Activated naive CD8-positive, alpha-beta T cell treated with anti-CD3 and anti-CD28 coated beads, Interleukin-2, amount 50 U/mL, for 24 hours (primary cell): Measurements from ENCODE around the gene NMUR2.

Experiments used
- ATAC-seq: fragments of 150-1000 bp; cut with Tn5 transposase; one replicate; pipeline ENCODE4 v1.10.0; 2021
- DNase-seq: peaks from one replicate; pipeline ENCODE4 v3.0.0; 2021
- H3K27ac Mint-ChIP-seq: one replicate; pipeline ENCODE4 v1.8.0; 2021; ENCODE audit warnings: mild to moderate bottlenecking, mixed read lengths
- H3K27me3 Mint-ChIP-seq: one replicate; pipeline ENCODE4 v1.8.0; 2021; ENCODE audit warnings: mixed read lengths
- H3K36me3 Mint-ChIP-seq: one replicate; pipeline ENCODE4 v1.8.0; 2021; ENCODE audit warnings: low read depth, mixed read lengths
- H3K4me1 Mint-ChIP-seq: one replicate; pipeline ENCODE4 v1.8.0; 2021; ENCODE audit warnings: mixed read lengths
- H3K4me3 Mint-ChIP-seq: one replicate; pipeline ENCODE4 v1.8.0; 2021; ENCODE audit warnings: mild to moderate bottlenecking, moderate library complexity, mixed read lengths
- H3K9me3 Mint-ChIP-seq: one replicate; pipeline ENCODE4 v1.8.0; 2021; ENCODE audit warnings: mixed read lengths

Gene NMUR2

GRCh38 chr5:152405145-152405544, at the start of gene NMUR2:
TSS of gene NMUR2 (minus strand) at chr5:152405279. CDS start at chr5:152405113, 166 bp downstream.
- Mint-ChIP-seq H3K4me3 (no peak within 1 kb of the TSS), H3K4me1 (no peaks in the 10 kb centered on the region), H3K36me3 (no peaks in the 10 kb centered on the region), H3K9me3 (no peaks in the 10 kb centered on the region), H3K27me3 (peaks cover 4% of the 10 kb centered on the region), H3K27ac (no peak within 1 kb of the TSS)
- no peak for ATAC-seq
- no peak for DNase-seq

- ATAC-seq (no peak), DNase-seq (no peak)
- no peaks in the 10 kb centered on the region for H3K36me3 Mint-ChIP-seq
- H3K4me3 Mint-ChIP-seq = no peak overlapping the region
- H3K9me3 Mint-ChIP-seq = no peaks in the 10 kb centered on the region
- H3K4me1 Mint-ChIP-seq = no peaks in the 10 kb centered on the region
- no peak overlapping the region for H3K27ac Mint-ChIP-seq
- peaks cover 2% of the 10 kb centered on the region for H3K27me3 Mint-ChIP-seq
Measured at GRCh38 chr5:152443935-152444334, 38.9 kb upstream of the NMUR2 start.

- H3K4me1 Mint-ChIP-seq = no peaks in the 10 kb centered on the region
- H3K27me3 Mint-ChIP-seq = peaks cover 3% of the 10 kb centered on the region
- H3K9me3 Mint-ChIP-seq = peaks cover 6% of the 10 kb centered on the region
- no peak overlapping the region for H3K4me3 Mint-ChIP-seq
- no peaks in the 10 kb centered on the region for H3K36me3 Mint-ChIP-seq
- H3K27ac Mint-ChIP-seq = no peak overlapping the region
- ATAC-seq (no peak), DNase-seq (no peak)
Measured at GRCh38 chr5:152439791-152440190, 34.7 kb upstream of the NMUR2 start.

GRCh38 chr5:152437866-152438265, 32.8 kb upstream of the NMUR2 start:
- Mint-ChIP-seq H3K36me3 (no peaks in the 10 kb centered on the region), H3K27ac (no peak overlapping the region), H3K4me1 (no peaks in the 10 kb centered on the region), H3K4me3 (no peak overlapping the region), H3K9me3 (peaks cover 6% of the 10 kb centered on the region), H3K27me3 (peaks cover 3% of the 10 kb centered on the region)
- no peak for DNase-seq
- no peak for ATAC-seq

GRCh38 chr5:152427721-152428120, 22.6 kb upstream of the NMUR2 start:
- DNase-seq = no peak
- no peak overlapping the region for H3K4me3 Mint-ChIP-seq
- no peaks in the 10 kb centered on the region for H3K9me3 Mint-ChIP-seq
- no peaks in the 10 kb centered on the region for H3K4me1 Mint-ChIP-seq
- no peak overlapping the region for H3K27ac Mint-ChIP-seq
- ATAC-seq = no peak
- H3K36me3 Mint-ChIP-seq = no peaks in the 10 kb centered on the region
- H3K27me3 Mint-ChIP-seq = no peaks in the 10 kb centered on the region

GRCh38 chr5:152425083-152425482, 20.0 kb upstream of the NMUR2 start:
- no peak for ATAC-seq
- Mint-ChIP-seq H3K9me3 (no peaks in the 10 kb centered on the region), H3K4me3 (no peak overlapping the region), H3K27ac (no peak overlapping the region), H3K27me3 (no peaks in the 10 kb centered on the region), H3K4me1 (no peaks in the 10 kb centered on the region), H3K36me3 (no peaks in the 10 kb centered on the region)
- DNase-seq = no peak

GRCh38 chr5:152424501-152424900, 19.4 kb upstream of the NMUR2 start:
- DNase-seq (no peak), ATAC-seq (no peak)
- H3K27ac Mint-ChIP-seq = no peak overlapping the region
- no peak overlapping the region for H3K4me3 Mint-ChIP-seq
- H3K36me3 Mint-ChIP-seq = no peaks in the 10 kb centered on the region
- no peaks in the 10 kb centered on the region for H3K27me3 Mint-ChIP-seq
- no peaks in the 10 kb centered on the region for H3K4me1 Mint-ChIP-seq
- no peaks in the 10 kb centered on the region for H3K9me3 Mint-ChIP-seq

- DNase-seq = no peak
- no peaks in the 10 kb centered on the region for H3K9me3 Mint-ChIP-seq
- H3K27ac Mint-ChIP-seq = no peak overlapping the region
- H3K36me3 Mint-ChIP-seq = no peaks in the 10 kb centered on the region
- no peaks in the 10 kb centered on the region for H3K4me1 Mint-ChIP-seq
- ATAC-seq = no peak
- H3K4me3 Mint-ChIP-seq = no peak overlapping the region
- no peaks in the 10 kb centered on the region for H3K27me3 Mint-ChIP-seq
Measured at GRCh38 chr5:152422081-152422480, 17.0 kb upstream of the NMUR2 start.

- no peak for DNase-seq
- H3K27ac Mint-ChIP-seq = no peak overlapping the region
- H3K4me3 Mint-ChIP-seq = no peak overlapping the region
- no peaks in the 10 kb centered on the region for H3K4me1 Mint-ChIP-seq
- H3K27me3 Mint-ChIP-seq = peaks cover 8% of the 10 kb centered on the region
- peaks cover 4% of the 10 kb centered on the region for H3K9me3 Mint-ChIP-seq
- no peaks in the 10 kb centered on the region for H3K36me3 Mint-ChIP-seq
- ATAC-seq = no peak
Measured at GRCh38 chr5:152412129-152412528, 7.0 kb upstream of the NMUR2 start.

- H3K27me3 Mint-ChIP-seq = peaks cover 4% of the 10 kb centered on the region
- H3K4me1 Mint-ChIP-seq = no peaks in the 10 kb centered on the region
- DNase-seq = no peak
- no peak for ATAC-seq
- no peak overlapping the region for H3K4me3 Mint-ChIP-seq
- H3K9me3 Mint-ChIP-seq = no peaks in the 10 kb centered on the region
- no peak overlapping the region for H3K27ac Mint-ChIP-seq
- no peaks in the 10 kb centered on the region for H3K36me3 Mint-ChIP-seq
Measured at GRCh38 chr5:152406082-152406481, 1.0 kb upstream of the NMUR2 start.

- Mint-ChIP-seq H3K4me3 (no peak overlapping the region), H3K36me3 (no peaks in the 10 kb centered on the region), H3K27me3 (peaks cover 4% of the 10 kb centered on the region), H3K4me1 (no peaks in the 10 kb centered on the region), H3K27ac (no peak overlapping the region), H3K9me3 (no peaks in the 10 kb centered on the region)
- ATAC-seq (no peak), DNase-seq (no peak)
Measured at GRCh38 chr5:152404494-152404893, 585 bp downstream of the NMUR2 start.

- DNase-seq (no peak), ATAC-seq (no peak)
- Mint-ChIP-seq H3K27me3 (peaks cover 4% of the 10 kb centered on the region), H3K4me3 (no peak overlapping the region), H3K36me3 (no peaks in the 10 kb centered on the region), H3K27ac (no peak overlapping the region), H3K9me3 (no peaks in the 10 kb centered on the region), H3K4me1 (no peaks in the 10 kb centered on the region)
Measured at GRCh38 chr5:152403046-152403445, 2.0 kb downstream of the NMUR2 start.

- Mint-ChIP-seq H3K27me3 (peaks cover 2% of the 10 kb centered on the region), H3K4me1 (no peaks in the 10 kb centered on the region), H3K27ac (no peak overlapping the region), H3K4me3 (no peak overlapping the region), H3K36me3 (no peaks in the 10 kb centered on the region), H3K9me3 (no peaks in the 10 kb centered on the region)
- ATAC-seq = no peak
- no peak for DNase-seq
Measured at GRCh38 chr5:152400846-152401245, 4.2 kb downstream of the NMUR2 start.

- H3K9me3 Mint-ChIP-seq = no peaks in the 10 kb centered on the region
- H3K36me3 Mint-ChIP-seq = no peaks in the 10 kb centered on the region
- DNase-seq (no peak), ATAC-seq (no peak)
- H3K4me1 Mint-ChIP-seq = no peaks in the 10 kb centered on the region
- H3K4me3 Mint-ChIP-seq = no peak overlapping the region
- H3K27me3 Mint-ChIP-seq = peaks cover 2% of the 10 kb centered on the region
- no peak overlapping the region for H3K27ac Mint-ChIP-seq
Measured at GRCh38 chr5:152397581-152397980, 7.5 kb downstream of the NMUR2 start.

GRCh38 chr5:152393441-152393840, 11.6 kb downstream of the NMUR2 start:
- Mint-ChIP-seq H3K4me3 (no peak overlapping the region), H3K27ac (no peak overlapping the region), H3K9me3 (no peaks in the 10 kb centered on the region), H3K4me1 (no peaks in the 10 kb centered on the region), H3K27me3 (no peaks in the 10 kb centered on the region), H3K36me3 (no peaks in the 10 kb centered on the region)
- ATAC-seq = no peak
- no peak for DNase-seq

- ATAC-seq (no peak), DNase-seq (no peak)
- Mint-ChIP-seq H3K27me3 (no peaks in the 10 kb centered on the region), H3K36me3 (no peaks in the 10 kb centered on the region), H3K9me3 (no peaks in the 10 kb centered on the region), H3K4me3 (no peak overlapping the region), H3K4me1 (no peaks in the 10 kb centered on the region), H3K27ac (no peak overlapping the region)
Measured at GRCh38 chr5:152389208-152389849, 15.8 kb downstream of the NMUR2 start.
